ENCODE measurements around the gene DIAPH2.
"Not testable (repeated sequence)": the region's sequence is repeated elsewhere in the genome, so short reads cannot be mapped to it uniquely, and the experiment has no call there.

Gene DIAPH2

GRCh38 chrX:97401586-97402136 is 717.0 kb downstream of the DIAPH2 start:
- DNase-seq = no peak

- no peak for DNase-seq
Observed at GRCh38 chrX:97402333-97402732, 717.7 kb downstream of the DIAPH2 start.

GRCh38 chrX:97402903-97403302 is 718.3 kb downstream of the DIAPH2 start:
- DNase-seq = no peak

- DNase-seq = no peak
Observed at GRCh38 chrX:97405031-97405660, 720.5 kb downstream of the DIAPH2 start.

GRCh38 chrX:97409632-97410415 is 725.2 kb downstream of the DIAPH2 start:
- not testable (repeated sequence) for DNase-seq

- DNase-seq = no peak
Observed at GRCh38 chrX:97416461-97416860, 731.8 kb downstream of the DIAPH2 start.

GRCh38 chrX:97429101-97429500 is 744.5 kb downstream of the DIAPH2 start:
- no peak for DNase-seq

GRCh38 chrX:97431281-97431680 is 746.6 kb downstream of the DIAPH2 start:
- DNase-seq = no peak

- DNase-seq = no peak
Observed at GRCh38 chrX:97446298-97446882, 761.7 kb downstream of the DIAPH2 start.

- no peak for DNase-seq
Observed at GRCh38 chrX:97447306-97447705, 762.7 kb downstream of the DIAPH2 start.

- no peak for DNase-seq
Observed at GRCh38 chrX:97452283-97452682, 767.6 kb downstream of the DIAPH2 start.

- DNase-seq = no peak
Observed at GRCh38 chrX:97461763-97462162, 777.1 kb downstream of the DIAPH2 start.

- DNase-seq = no peak
Observed at GRCh38 chrX:97471071-97471470, 786.4 kb downstream of the DIAPH2 start.

GRCh38 chrX:97474933-97475332 is 790.3 kb downstream of the DIAPH2 start:
- no peak for DNase-seq

- DNase-seq = no peak
Observed at GRCh38 chrX:97479106-97479890, 794.7 kb downstream of the DIAPH2 start.

GRCh38 chrX:97481228-97481627 is 796.6 kb downstream of the DIAPH2 start:
- no peak for DNase-seq

GRCh38 chrX:97482666-97483300 is 798.1 kb downstream of the DIAPH2 start:
- DNase-seq = no peak

- no peak for DNase-seq
Observed at GRCh38 chrX:97490656-97491055, 806.0 kb downstream of the DIAPH2 start.

- no peak for DNase-seq
Observed at GRCh38 chrX:97494756-97495372, 810.2 kb downstream of the DIAPH2 start.

- no peak for DNase-seq
Observed at GRCh38 chrX:97498093-97498492, 813.5 kb downstream of the DIAPH2 start.

GRCh38 chrX:97504431-97504830 is 819.8 kb downstream of the DIAPH2 start:
- no peak for DNase-seq

GRCh38 chrX:97517763-97518162 is 833.1 kb downstream of the DIAPH2 start:
- DNase-seq = no peak

Measured in NCI-H1694 treated with DMSO at 0.1 percent for 48 hours (cell line).